Measurements from ENCODE around the gene FGF18. TPM values are rescaled to one million over a fixed set of nuclear protein-coding genes. Genes with fewer than 3 reads are reported as not detected.

FGF18 gene
- total RNA-seq, 1 donor from 2014 or later, result 0.13 TPM

DNA sequence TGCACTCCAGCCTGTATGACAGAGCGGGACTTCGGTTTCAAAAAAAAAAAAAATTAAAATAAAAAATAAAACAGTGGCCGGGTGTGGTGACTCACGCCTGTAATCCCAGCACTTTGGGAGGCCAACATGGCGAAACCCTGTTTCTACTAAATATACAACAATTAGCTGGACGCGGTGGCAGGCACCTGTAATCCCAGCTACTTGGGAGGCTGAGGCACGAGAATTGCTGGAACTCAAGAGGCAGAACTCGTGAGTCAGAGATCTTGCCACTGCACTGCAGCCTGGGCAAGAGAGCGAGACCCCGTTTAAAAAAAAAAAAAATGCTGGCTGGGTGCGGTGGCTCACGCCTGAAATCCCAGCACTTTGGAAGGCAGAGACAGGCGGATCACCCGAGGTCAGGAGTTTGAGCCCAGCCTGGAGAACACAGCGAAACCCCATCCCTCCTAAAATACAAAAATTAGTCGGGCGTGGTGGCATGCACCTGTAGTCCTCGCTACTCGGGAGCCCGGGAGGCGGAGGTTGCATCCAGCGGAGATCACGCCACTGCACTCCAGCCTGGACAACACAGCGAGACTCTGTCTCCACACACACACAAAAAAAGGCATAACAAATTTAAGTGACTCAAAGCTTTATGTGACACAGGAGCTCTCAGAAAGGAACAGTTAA lies 33.3 kb upstream of the FGF18 start:
- Mint-ChIP-seq H3K4me1 (ENCODE audit: unreplicated experiment) (peaks cover 25% of the 10 kb centered on the region), H3K9me3 (ENCODE audit: unreplicated experiment) (no peaks in the 10 kb centered on the region), H3K27ac (ENCODE audit: unreplicated experiment) (no peak overlapping the region), H3K4me3 (ENCODE audit: unreplicated experiment) (peak overlapping the region; percentile 15), H3K36me3 (ENCODE audit: low read depth, unreplicated experiment) (peaks cover 3% of the 10 kb centered on the region), H3K27me3 (ENCODE audit: unreplicated experiment) (peaks cover 11% of the 10 kb centered on the region)
- no peak for DNase-seq (ENCODE audit: low spot score)
- no peak for TF ChIP-seq CTCF (IDR thresholded peaks at IDR 0.05; ENCODE audit: unreplicated experiment)

- H3K27ac Mint-ChIP-seq (ENCODE audit: unreplicated experiment), result peak overlapping the region; percentile 98
Observed at GRCh38 chr5:171386861-171387344, 32.5 kb upstream of the FGF18 start.

GRCh38 chr5:171387345-171387969 lies 32.0 kb upstream of the FGF18 start, which contains the start of gene NPM1:
NPM1 (plus strand) TSS chr5:171387849; CDS start chr5:171387949, 100 bp downstream.
- TF ChIP-seq CTCF (IDR thresholded peaks at IDR 0.05; ENCODE audit: unreplicated experiment), result no peak
- peaks cover 11% of the 10 kb centered on the region for H3K27me3 Mint-ChIP-seq (ENCODE audit: unreplicated experiment)
- DNase-seq (ENCODE audit: low spot score), result peak; percentile 97
- no peaks in the 10 kb centered on the region for H3K9me3 Mint-ChIP-seq (ENCODE audit: unreplicated experiment)
- H3K27ac Mint-ChIP-seq (ENCODE audit: unreplicated experiment), result peak within 1 kb of the TSS; percentile 98
- H3K36me3 Mint-ChIP-seq (ENCODE audit: low read depth, unreplicated experiment), result peaks cover 12% of the 10 kb centered on the region
- peak within 1 kb of the TSS; percentile 98 for H3K4me3 Mint-ChIP-seq (ENCODE audit: unreplicated experiment)
- peaks cover 26% of the 10 kb centered on the region for H3K4me1 Mint-ChIP-seq (ENCODE audit: unreplicated experiment)

More at GRCh38 chr5:171386861-171387344, 32.5 kb upstream of the FGF18 start:
- no peaks in the 10 kb centered on the region for H3K9me3 Mint-ChIP-seq (ENCODE audit: unreplicated experiment)
- no peak for DNase-seq (ENCODE audit: low spot score)
- H3K4me3 Mint-ChIP-seq (ENCODE audit: unreplicated experiment), result peak overlapping the region; percentile 98
- H3K27me3 Mint-ChIP-seq (ENCODE audit: unreplicated experiment), result peaks cover 11% of the 10 kb centered on the region
- H3K36me3 Mint-ChIP-seq (ENCODE audit: low read depth, unreplicated experiment), result peaks cover 8% of the 10 kb centered on the region
- no peak for TF ChIP-seq CTCF (IDR thresholded peaks at IDR 0.05; ENCODE audit: unreplicated experiment)
- peaks cover 26% of the 10 kb centered on the region for H3K4me1 Mint-ChIP-seq (ENCODE audit: unreplicated experiment)

DNA sequence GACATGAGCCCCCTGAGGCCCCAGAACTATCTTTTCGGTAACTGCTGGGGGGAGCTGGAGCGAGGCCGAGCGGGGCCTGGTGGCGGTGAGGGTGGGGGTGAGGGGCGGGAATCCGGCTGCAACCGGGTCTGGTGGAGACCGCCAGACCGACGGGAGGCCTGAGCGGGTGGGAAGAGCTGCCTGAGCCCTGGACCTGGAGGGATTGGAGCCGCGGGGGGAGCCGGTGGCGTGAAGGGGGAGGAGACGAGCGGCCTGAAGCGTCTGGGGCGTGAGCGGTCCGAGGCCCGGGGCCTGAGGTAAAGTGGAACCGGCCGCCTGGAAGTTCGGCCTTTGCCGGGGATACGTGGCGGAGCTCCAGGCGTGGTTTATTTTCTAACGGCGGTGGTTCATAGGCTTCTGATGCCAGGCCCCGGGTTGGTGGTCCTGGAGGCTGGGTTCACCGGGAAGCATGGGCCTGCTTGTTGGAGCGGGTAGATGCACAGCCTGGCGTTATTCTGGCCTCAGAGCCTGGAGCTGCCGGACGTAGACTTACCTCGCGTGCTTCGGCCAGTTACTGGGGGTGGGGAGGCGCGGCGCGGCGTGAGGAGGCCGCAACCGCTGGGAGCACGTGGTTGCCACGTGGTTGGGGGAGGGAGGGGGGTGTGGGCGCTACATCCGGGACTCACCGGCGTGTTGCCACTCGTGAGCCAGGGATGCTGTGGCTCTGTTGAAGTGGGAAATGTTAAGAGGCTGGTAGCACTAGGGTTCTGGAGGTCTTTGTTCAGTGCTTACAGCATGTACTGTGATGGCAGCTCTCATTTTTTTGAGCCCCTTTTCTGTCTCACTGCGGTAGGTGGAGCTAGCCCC lies 31.3 kb upstream of the FGF18 start:
- Mint-ChIP-seq H3K36me3 (ENCODE audit: low read depth, unreplicated experiment) (peaks cover 18% of the 10 kb centered on the region), H3K4me3 (ENCODE audit: unreplicated experiment) (peak overlapping the region; percentile 98), H3K4me1 (ENCODE audit: unreplicated experiment) (peaks cover 26% of the 10 kb centered on the region), H3K27me3 (ENCODE audit: unreplicated experiment) (peaks cover 11% of the 10 kb centered on the region), H3K27ac (ENCODE audit: unreplicated experiment) (peak overlapping the region; percentile 98), H3K9me3 (ENCODE audit: unreplicated experiment) (no peaks in the 10 kb centered on the region)
- TF ChIP-seq CTCF (IDR thresholded peaks at IDR 0.05; ENCODE audit: unreplicated experiment), result no peak
- peak; percentile 73 for DNase-seq (ENCODE audit: low spot score)

All from endothelial cell (in vitro differentiated cells).